HCT116 (cell line): ENCODE measurements around the gene CNNM3. TPM values are rescaled to one million over a fixed set of nuclear protein-coding genes. Genes with fewer than 3 reads are reported as not detected.

Experiments used
- ATAC-seq: fragments of 200-7000 bp; cut with Tn5 transposase; 2 replicates; pipeline ENCODE4 v1.9.1; 2020; ENCODE audit warnings: mild to moderate bottlenecking, moderate library complexity
- BruUV-seq: library from RNA; stranded (reverse); fragments of 400-500 nt; replicated peaks from 2 replicates; lab custom pipeline; 2021; lab: Mats Ljungman, UMichigan
- CTCF ChIA-PET: fragments of 300-600 bp; sonication (Branson Sonifier 250); formaldehyde crosslinking; loops from one replicate; lab custom pipeline; 2021; ENCODE audit warnings: antibody characterized with exemption; lab: Charles Lee
- POLR2A ChIA-PET: fragments of 300-600, 350-600 bp; sonication (Branson Sonifier 250); formaldehyde crosslinking; loops from one replicate; lab custom pipeline; 2021; ENCODE audit warnings: antibody characterized with exemption; lab: Charles Lee
- RAD21 ChIA-PET, 2 experiments: fragments of 300-600 bp; sonication (Branson Sonifier 250); formaldehyde crosslinking; loops; one replicate each; lab custom pipeline; 2023; ENCODE audit warnings: low total read pairs in 2 of 2; ENCODE audit not compliant: uncharacterized antibody in 2 of 2, unreplicated experiment in 2 of 2, low non-redundant PET in 1 of 2; lab: Charles Lee
- DNase-seq: peaks from one replicate; pipeline ENCODE4 v3.0.0-alpha.2; 2010; ENCODE audit warnings: low read depth, low spot score
- H2AFZ ChIP-seq: fragments of 200-600 bp; shearing (Covaris generic), sonication (generic); 2 replicates; pipeline ENCODE4 v1.6.1; 2017; ENCODE audit warnings: low read depth, mixed run types, mixed read lengths, antibody characterized with exemption, low read length; ENCODE audit not compliant: poor library complexity, severe bottlenecking
- H3K27ac ChIP-seq: 2 replicates; pipeline ENCODE4 v1.5.1; 2012; ENCODE audit warnings: low read depth, low read length
- H3K27me3 ChIP-seq: fragments of 200-600 bp; sonication (generic); 2 replicates; pipeline ENCODE4 v1.6.1; 2016; ENCODE audit warnings: mixed run types, low read length, mixed read lengths; ENCODE audit not compliant: insufficient read depth
- H3K36me3 ChIP-seq, 2 experiments: fragments of 200-500 bp in 1 of 2; fragments of 200-600 bp in 1 of 2; sonication (Bioruptor generic) in 1 of 2; sonication (generic) in 1 of 2; 2 replicates each; pipeline versions ENCODE4 v1.5.1 to v1.6.1; 2014 to 2016; ENCODE audit warnings: low read length in 2 of 2, inconsistent platforms in 1 of 2, mixed read lengths in 1 of 2, mixed run types in 1 of 2; ENCODE audit not compliant: insufficient read depth in 2 of 2, control insufficient read depth in 1 of 2
- H3K4me1 ChIP-seq, 2 experiments: fragments of 200-600 bp in 1 of 2; sonication (generic) in 1 of 2; 2 replicates each; pipeline versions ENCODE4 v1.5.1 to v1.6.1; 2012 to 2017; ENCODE audit warnings: low read length in 2 of 2, inconsistent platforms in 1 of 2, mild to moderate bottlenecking in 1 of 2, mixed read lengths in 1 of 2, mixed run types in 1 of 2, moderate library complexity in 1 of 2; ENCODE audit not compliant: insufficient read depth in 2 of 2, control insufficient read depth in 1 of 2
- H3K4me2 ChIP-seq: fragments of 200-600 bp; sonication (generic); 2 replicates; pipeline ENCODE4 v1.6.1; 2017; ENCODE audit warnings: mixed run types, low read length, mixed read lengths
- H3K4me3 ChIP-seq, 2 experiments: fragments of 200-600 bp in 1 of 2; sonication (generic) in 1 of 2; replicated peaks in 1 of 2; 2 replicates each; pipeline ENCODE4 v1.5.1; 2011 to 2016; ENCODE audit warnings: low read length in 2 of 2, control low read depth in 1 of 2, low read depth in 1 of 2, mild to moderate bottlenecking in 1 of 2, mixed read lengths in 1 of 2, mixed run types in 1 of 2
- H3K79me2 ChIP-seq: fragments of 200-600 bp; sonication (generic); 2 replicates; pipeline ENCODE4 v1.6.1; 2017; ENCODE audit warnings: mild to moderate bottlenecking, mixed run types, low read length, moderate library complexity, mixed read lengths; ENCODE audit not compliant: insufficient read depth
- H3K9ac ChIP-seq: fragments of 200-600 bp; sonication (generic); 2 replicates; pipeline ENCODE4 v1.6.1; 2016; ENCODE audit warnings: low read length, mixed read lengths
- H3K9me2 ChIP-seq: fragments of 200-600 bp; sonication (generic), shearing (Covaris generic); 2 replicates; pipeline ENCODE4 v1.6.1; 2017; ENCODE audit warnings: mixed run types, mild to moderate bottlenecking, moderate library complexity; ENCODE audit not compliant: insufficient read depth
- H3K9me3 ChIP-seq, 2 experiments: fragments of 200-500 bp in 1 of 2; fragments of 200-600 bp in 1 of 2; sonication (Bioruptor generic) in 1 of 2; sonication (generic) in 1 of 2; 2 replicates each; pipeline ENCODE4 v1.6.1; 2014 to 2017; ENCODE audit warnings: low read length in 2 of 2, mixed read lengths in 2 of 2, inconsistent platforms in 1 of 2, low read depth in 1 of 2, mild to moderate bottlenecking in 1 of 2, mixed run types in 1 of 2, moderate library complexity in 1 of 2; ENCODE audit not compliant: control insufficient read depth in 1 of 2, insufficient read depth in 1 of 2
- H4K20me1 ChIP-seq: fragments of 200-600 bp; sonication (generic), shearing (Covaris generic); 2 replicates; pipeline ENCODE4 v1.6.1; 2017; ENCODE audit warnings: mixed run types, mild to moderate bottlenecking, moderate library complexity; ENCODE audit not compliant: insufficient read depth
- ATF3 ChIP-seq: IDR thresholded peaks from 2 replicates; pipeline ENCODE4 v1.6.1; 2012
- CEBPB ChIP-seq: IDR thresholded peaks from 2 replicates; pipeline ENCODE4 v1.6.1; 2012; ENCODE audit warnings: low read depth
- ELF1 ChIP-seq: IDR thresholded peaks from 2 replicates; pipeline ENCODE4 v1.6.1; 2012; ENCODE audit warnings: low read depth, borderline replicate concordance
- EZH2 ChIP-seq: fragments of 200-600 bp; sonication (generic); IDR thresholded peaks from 2 replicates; pipeline ENCODE4 v1.6.1; 2017; ENCODE audit warnings: antibody characterized with exemption, mixed run types
- FOSL1 ChIP-seq: IDR thresholded peaks from 2 replicates; pipeline ENCODE4 v1.6.1; 2012; ENCODE audit warnings: low read depth
- JUND ChIP-seq: IDR thresholded peaks from 2 replicates; pipeline ENCODE4 v1.6.1; 2012
- POLR2A ChIP-seq: IDR thresholded peaks from 2 replicates; pipeline ENCODE4 v1.7.0; 2011; ENCODE audit warnings: borderline replicate concordance; ENCODE audit not compliant: insufficient read depth, insufficient read length; ENCODE audit errors: extremely low read depth
- RAD21 ChIP-seq: IDR thresholded peaks from 2 replicates; pipeline ENCODE4 v1.6.1; 2012; ENCODE audit warnings: low read depth, mild to moderate bottlenecking
- SIN3A ChIP-seq: IDR thresholded peaks from 2 replicates; pipeline ENCODE4 v1.6.1; 2012; ENCODE audit warnings: low read depth
- SRF ChIP-seq: IDR thresholded peaks from 2 replicates; pipeline ENCODE4 v1.6.1; 2012; ENCODE audit warnings: low read depth
- TCF7L2 ChIP-seq: IDR thresholded peaks from 2 replicates; pipeline ENCODE4 v1.7.0; 2011; ENCODE audit warnings: borderline replicate concordance, inconsistent platforms; ENCODE audit not compliant: insufficient read depth, insufficient read length; ENCODE audit errors: extremely low read depth
- ZFX ChIP-seq: fragments of 450-650 bp; IDR thresholded peaks from 2 replicates; pipeline ENCODE4 v1.6.1; 2017
- ZNF274 ChIP-seq: fragments of 200-500 bp; sonication (Bioruptor generic); IDR thresholded peaks from 2 replicates; pipeline ENCODE4 v1.6.1; 2014; ENCODE audit warnings: mild to moderate bottlenecking, low read depth, low read length, inconsistent platforms
- intact Hi-C: fragments of 100-400 bp; cut with micrococcal nuclease; formaldehyde crosslinking; loops from 2 replicates; pipeline ENCODE4 v1.10.0; 2022
- total RNA-seq: library from RNA; stranded (reverse); gene quantifications from one replicate; pipeline ENCODE4 v1.2.1, GENCODE V29; 2021; ENCODE audit not compliant: unreplicated experiment
- TF ChIP-seq, protein P1 (sequence below): IDR thresholded peaks from 2 replicates; pipeline ENCODE4 v1.6.1; 2011; ENCODE audit warnings: mild to moderate bottlenecking, low read length, moderate library complexity; ENCODE audit not compliant: insufficient replicate concordance; ENCODE audit errors: extremely low read depth
- TF ChIP-seq, protein P2 (sequence below): IDR thresholded peaks from 2 replicates; pipeline ENCODE4 v1.6.1; 2012

Gene CNNM3
- total RNA-seq, 1 experiment from 2014 or later: 31.1 TPM

GRCh38 chr2:96788442-96789244, 27.4 kb upstream of the CNNM3 start:
- Histone ChIP-seq H3K9me3 (no peaks in the 10 kb centered on the region), H3K36me3 (no peaks in the 10 kb centered on the region), H3K9ac (peak overlapping the region; percentile 36), H4K20me1 (no peaks in the 10 kb centered on the region), H2AFZ (no peak overlapping the region), H3K27ac (peak overlapping the region; percentile 36; the same call in 1 of the 2 replicates), H3K79me2 (peaks cover 5% of the 10 kb centered on the region; the same call in 1 of the 2 replicates), H3K4me3 (no peak overlapping the region), H3K27me3 (no peaks in the 10 kb centered on the region), H3K9me2 (no peaks in the 10 kb centered on the region), H3K4me2 (peak overlapping the region; percentile 62), H3K4me1 (peaks cover 32 to 39% of the 10 kb centered on the region in 2 experiments)
- TF ChIP-seq TCF7L2: no peak
- POLR2A ChIA-PET: no interaction called here
- no TSS peak for BruUV-seq
- ATAC-seq: peak; percentile 41
- CTCF ChIA-PET: no interaction called here
- intact Hi-C loops: no loop called here
- RAD21 ChIA-PET: no interaction called here
- no peak for DNase-seq

GRCh38 chr2:96789245-96789617, 26.8 kb upstream of the CNNM3 start:
- TF ChIP-seq SIN3A (no peak), ZNF274 (no peak), ZFX (no peak), POLR2A (no peak), FOSL1 (no peak), ELF1 (no peak), RAD21 (no peak), JUND (no peak), CEBPB (no peak), ATF3 (no peak), SRF (no peak), EZH2 (no peak)
- TF ChIP-seq, protein P1, sequence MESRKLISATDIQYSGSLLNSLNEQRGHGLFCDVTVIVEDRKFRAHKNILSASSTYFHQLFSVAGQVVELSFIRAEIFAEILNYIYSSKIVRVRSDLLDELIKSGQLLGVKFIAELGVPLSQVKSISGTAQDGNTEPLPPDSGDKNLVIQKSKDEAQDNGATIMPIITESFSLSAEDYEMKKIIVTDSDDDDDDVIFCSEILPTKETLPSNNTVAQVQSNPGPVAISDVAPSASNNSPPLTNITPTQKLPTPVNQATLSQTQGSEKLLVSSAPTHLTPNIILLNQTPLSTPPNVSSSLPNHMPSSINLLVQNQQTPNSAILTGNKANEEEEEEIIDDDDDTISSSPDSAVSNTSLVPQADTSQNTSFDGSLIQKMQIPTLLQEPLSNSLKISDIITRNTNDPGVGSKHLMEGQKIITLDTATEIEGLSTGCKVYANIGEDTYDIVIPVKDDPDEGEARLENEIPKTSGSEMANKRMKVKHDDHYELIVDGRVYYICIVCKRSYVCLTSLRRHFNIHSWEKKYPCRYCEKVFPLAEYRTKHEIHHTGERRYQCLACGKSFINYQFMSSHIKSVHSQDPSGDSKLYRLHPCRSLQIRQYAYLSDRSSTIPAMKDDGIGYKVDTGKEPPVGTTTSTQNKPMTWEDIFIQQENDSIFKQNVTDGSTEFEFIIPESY: no peak
- TF ChIP-seq, protein P2, sequence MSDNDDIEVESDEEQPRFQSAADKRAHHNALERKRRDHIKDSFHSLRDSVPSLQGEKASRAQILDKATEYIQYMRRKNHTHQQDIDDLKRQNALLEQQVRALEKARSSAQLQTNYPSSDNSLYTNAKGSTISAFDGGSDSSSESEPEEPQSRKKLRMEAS: no peak
- no peaks in the 10 kb centered on the region for H3K27me3 ChIP-seq
- H3K36me3 ChIP-seq: no peaks in the 10 kb centered on the region
- ChIA-PET POLR2A (interaction anchor here (0.5 kb wide), 1 partner anchor 14 kb away, joined by 3 read pairs; no protein-coding TSS in a partner anchor), RAD21 (no interaction called here), CTCF (no interaction called here)
- peaks cover 32 to 39% of the 10 kb centered on the region in 2 experiments for H3K4me1 ChIP-seq
- peaks cover 5% of the 10 kb centered on the region; the same call in 1 of the 2 replicates for H3K79me2 ChIP-seq
- H3K27ac ChIP-seq: no peak overlapping the region
- H3K9me3 ChIP-seq: no peaks in the 10 kb centered on the region
- no peaks in the 10 kb centered on the region for H4K20me1 ChIP-seq
- H3K9me2 ChIP-seq: no peaks in the 10 kb centered on the region
- DNase-seq (no peak), ATAC-seq (no peak)
- no TSS peak for BruUV-seq
- H3K9ac ChIP-seq: no peak overlapping the region
- no peak overlapping the region for H2AFZ ChIP-seq
- H3K4me2 ChIP-seq: no peak overlapping the region
- intact Hi-C loops: no loop called here
- H3K4me3 ChIP-seq: no peak overlapping the region
